H54 (cell line): ENCODE results near the gene IER5.

Experiments used
- DNase-seq: peaks from one replicate; pipeline ENCODE4 v3.0.0; 2011; ENCODE audit warnings: low spot score, mixed read lengths; ENCODE audit not compliant: insufficient read length
- FAIRE-seq: peaks from 3 replicates; lab custom pipeline; 2011; peaks lifted over from hg19 to GRCh38; lab: Jason Lieb, UNC
- POLR2A ChIP-seq: IDR thresholded peaks from 2 replicates; pipeline ENCODE4 v1.6.1; 2011; ENCODE audit warnings: low read depth, mild to moderate bottlenecking, low read length

Gene IER5

GRCh38 chr1:181121498-181121897 lies 33.0 kb downstream of the IER5 start:
- FAIRE-seq (no peak), DNase-seq (no peak)
- no peak for TF ChIP-seq POLR2A

- FAIRE-seq, result no peak
- no peak for TF ChIP-seq POLR2A
- DNase-seq, result no peak
These were observed 33.7 kb downstream of the IER5 start for GRCh38 chr1:181122222-181122621.

- no peak for TF ChIP-seq POLR2A
- no peak for DNase-seq
- FAIRE-seq, result no peak
These were observed 34.7 kb downstream of the IER5 start for GRCh38 chr1:181123173-181123572.

- no peak for DNase-seq
- no peak for FAIRE-seq
- TF ChIP-seq POLR2A, result no peak
These were observed 35.8 kb downstream of the IER5 start for GRCh38 chr1:181124291-181124751.

GRCh38 chr1:181126289-181126688 lies 37.8 kb downstream of the IER5 start:
- TF ChIP-seq POLR2A, result no peak
- DNase-seq (no peak), FAIRE-seq (no peak)

GRCh38 chr1:181126871-181127587 lies 38.5 kb downstream of the IER5 start:
- TF ChIP-seq POLR2A, result no peak
- no peak for FAIRE-seq
- no peak for DNase-seq

GRCh38 chr1:181127898-181128453 lies 39.5 kb downstream of the IER5 start:
- TF ChIP-seq POLR2A, result no peak
- DNase-seq (no peak), FAIRE-seq (no peak)

GRCh38 chr1:181128592-181129497 lies 40.3 kb downstream of the IER5 start:
- no peak for TF ChIP-seq POLR2A
- no peak for FAIRE-seq
- no peak for DNase-seq

- no peak for DNase-seq
- no peak for FAIRE-seq
- TF ChIP-seq POLR2A, result no peak
These were observed 41.5 kb downstream of the IER5 start for GRCh38 chr1:181129771-181130606.

GRCh38 chr1:181131255-181131941 lies 42.9 kb downstream of the IER5 start:
- TF ChIP-seq POLR2A, result no peak
- no peak for FAIRE-seq
- no peak for DNase-seq

GRCh38 chr1:181133441-181133951 lies 45.0 kb downstream of the IER5 start:
- DNase-seq (no peak), FAIRE-seq (no peak)
- no peak for TF ChIP-seq POLR2A

GRCh38 chr1:181133969-181134418 lies 45.5 kb downstream of the IER5 start:
- FAIRE-seq (no peak), DNase-seq (no peak)
- TF ChIP-seq POLR2A, result no peak
